GM18517 (cell line): ENCODE data around the gene USP36.
"Not testable (repeated sequence)": the region's sequence is repeated elsewhere in the genome, so short reads cannot be mapped to it uniquely, and the experiment has no call there.

Experiments
- ATAC-seq: cut with Tn5 transposase; IDR thresholded peaks from one replicate; pipeline ENCODE4 v1.9.1; 2021; ENCODE audit warnings: mild to moderate bottlenecking, moderate library complexity; ENCODE audit not compliant: unreplicated experiment

USP36 gene

DNA sequence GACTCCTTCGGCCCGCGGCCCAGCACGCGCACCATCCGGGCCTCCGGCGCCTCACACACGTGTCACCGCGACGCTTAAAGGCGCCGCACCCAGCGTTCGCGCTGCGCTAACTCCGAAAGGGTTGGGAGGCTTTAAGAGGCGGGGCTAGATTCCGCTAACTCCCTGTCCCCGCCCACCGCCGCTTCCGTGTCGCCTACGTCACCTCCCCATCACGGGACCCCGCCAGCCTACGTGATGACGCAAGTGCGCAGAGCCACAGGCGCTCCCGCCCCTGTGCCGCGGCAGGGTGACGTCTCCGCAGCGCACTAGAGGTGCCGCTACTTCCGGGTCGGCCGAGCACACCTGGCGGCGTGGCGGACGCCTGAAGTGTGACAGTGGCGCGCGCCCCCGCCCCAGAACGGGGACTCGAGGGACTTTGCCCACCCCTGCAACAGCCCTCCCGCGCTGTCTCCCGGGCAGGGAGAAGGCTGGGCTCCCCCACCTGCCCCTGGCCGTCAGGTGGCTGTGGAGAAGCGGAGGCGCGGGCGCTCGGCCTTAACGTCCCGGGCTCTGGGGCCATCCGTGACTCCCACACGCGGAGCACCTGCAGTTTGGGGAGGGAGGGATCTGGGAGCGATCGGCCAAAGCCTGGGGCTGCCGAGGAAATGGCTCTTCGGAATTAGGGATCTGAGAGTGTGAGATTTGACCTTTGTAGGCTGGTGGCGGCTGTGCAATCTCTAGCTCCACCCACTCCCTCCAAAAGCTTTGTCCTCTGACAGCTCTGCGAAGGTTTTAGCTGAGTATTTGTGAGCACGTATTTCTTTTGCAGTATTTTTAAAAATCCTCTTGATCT, at the start of gene USP36:
Gene USP36, minus strand, starts transcription at position 35 of the 832 bp plus-strand sequence. CDS start 4,451 bp downstream, outside the sequence.
- peak; percentile 90 for ATAC-seq

DNA sequence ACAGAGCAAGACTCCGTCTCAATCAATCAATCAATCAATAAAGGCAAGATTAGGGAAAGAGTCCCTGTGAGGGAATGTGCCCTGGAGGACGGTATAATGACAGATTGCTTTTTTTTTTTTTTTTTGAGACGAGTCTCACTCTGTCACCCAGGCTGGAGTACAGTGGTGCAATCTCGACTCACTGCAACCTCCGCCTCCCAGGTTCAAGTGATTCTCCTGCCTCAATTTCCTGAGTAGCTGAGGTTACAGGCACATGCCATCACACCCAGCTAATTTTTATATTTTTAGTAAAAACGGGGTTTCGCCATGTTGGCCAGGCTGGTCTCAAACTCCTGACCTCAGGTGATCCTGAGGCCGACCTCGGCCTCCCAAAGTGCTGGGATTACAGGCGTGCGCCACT, 49.5 kb upstream of the USP36 start:
- not testable (repeated sequence) for ATAC-seq

DNA sequence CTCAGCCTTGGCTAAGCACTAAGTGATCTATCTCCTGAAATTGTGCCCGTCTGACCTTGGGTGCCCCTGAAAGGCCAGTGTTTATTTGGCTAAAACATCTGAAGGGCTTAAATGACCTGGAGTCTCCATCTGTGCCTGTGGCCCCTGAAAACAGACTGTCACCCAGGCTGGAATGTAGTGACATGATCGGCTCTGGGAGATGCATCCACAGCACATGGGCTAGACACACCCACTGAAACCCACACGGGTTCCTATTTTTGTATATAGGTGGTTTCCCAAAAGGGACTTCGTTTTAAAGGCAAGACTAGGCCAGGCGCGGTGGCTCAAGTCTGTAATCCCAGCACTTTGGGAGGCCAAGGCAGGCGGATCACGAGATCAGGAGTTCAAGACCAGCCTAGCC, 48.9 kb upstream of the USP36 start:
- no peak for ATAC-seq

DNA sequence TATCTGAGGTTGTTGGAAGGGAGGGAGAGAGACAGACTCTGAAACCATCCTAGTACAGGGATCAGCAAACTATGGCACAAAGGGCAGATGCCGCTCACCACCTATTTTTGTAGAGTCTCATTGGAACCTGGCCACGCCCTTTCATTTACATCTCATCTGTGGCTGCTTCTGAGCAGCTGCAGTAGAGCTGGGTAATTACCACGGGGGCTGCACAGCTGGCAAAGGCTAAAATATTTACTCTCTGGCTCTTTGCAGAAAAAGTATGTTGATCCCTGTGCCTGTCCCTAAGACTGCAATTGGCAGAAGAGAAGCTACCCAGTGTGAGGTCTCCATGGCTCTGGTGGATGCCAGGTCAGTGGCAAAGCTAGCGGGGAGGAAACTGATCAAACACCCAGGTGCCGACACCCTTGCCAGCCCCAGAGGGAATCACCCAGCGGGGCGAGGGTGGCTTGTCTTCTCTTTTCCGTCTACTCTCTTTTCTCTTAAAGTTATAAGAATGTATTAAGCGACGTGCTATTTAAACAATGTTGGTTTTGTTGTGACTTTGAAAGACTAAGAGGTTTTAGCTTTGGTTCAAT, 48.4 kb upstream of the USP36 start:
- no peak for ATAC-seq

DNA sequence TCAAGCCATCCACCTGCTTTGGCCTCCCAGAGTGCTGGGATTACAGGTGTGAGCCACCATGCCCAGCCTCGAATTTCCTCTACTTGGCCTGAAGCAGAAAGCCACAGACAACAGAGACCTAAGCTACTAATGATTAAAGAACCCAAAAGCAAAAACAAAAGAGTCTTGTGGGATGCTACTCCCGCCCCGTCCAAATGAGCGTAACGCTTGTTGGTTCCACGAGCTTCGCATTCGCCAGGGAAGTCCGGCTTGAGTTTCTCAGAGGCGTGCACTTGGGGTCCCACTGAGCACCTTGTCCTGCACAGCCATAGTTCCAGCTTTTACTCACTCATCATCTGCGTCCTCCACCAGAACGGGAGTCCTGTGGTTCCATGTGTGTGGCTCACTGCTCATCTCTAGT, 46.3 kb upstream of the USP36 start:
- ATAC-seq, result no peak

DNA sequence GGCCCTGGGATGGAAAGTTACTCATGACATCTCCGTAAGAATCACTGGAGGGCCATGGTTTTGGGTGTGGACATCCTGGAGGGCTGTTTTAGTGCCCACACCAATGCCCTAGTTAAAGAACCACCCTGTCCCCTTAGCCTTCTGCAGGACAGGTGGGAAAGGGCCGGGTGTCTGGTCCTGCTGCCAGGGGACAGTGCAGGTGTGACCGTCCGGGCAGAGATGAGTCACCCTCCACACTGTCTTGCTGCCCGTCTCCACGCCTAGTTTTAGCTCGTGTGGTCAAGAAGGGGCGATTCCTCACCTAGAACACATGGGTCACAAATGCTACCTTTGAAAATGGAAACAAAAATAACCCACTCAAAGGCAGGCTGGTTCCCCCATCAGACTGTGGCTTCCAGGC, 45.3 kb upstream of the USP36 start:
- ATAC-seq, result no peak

DNA sequence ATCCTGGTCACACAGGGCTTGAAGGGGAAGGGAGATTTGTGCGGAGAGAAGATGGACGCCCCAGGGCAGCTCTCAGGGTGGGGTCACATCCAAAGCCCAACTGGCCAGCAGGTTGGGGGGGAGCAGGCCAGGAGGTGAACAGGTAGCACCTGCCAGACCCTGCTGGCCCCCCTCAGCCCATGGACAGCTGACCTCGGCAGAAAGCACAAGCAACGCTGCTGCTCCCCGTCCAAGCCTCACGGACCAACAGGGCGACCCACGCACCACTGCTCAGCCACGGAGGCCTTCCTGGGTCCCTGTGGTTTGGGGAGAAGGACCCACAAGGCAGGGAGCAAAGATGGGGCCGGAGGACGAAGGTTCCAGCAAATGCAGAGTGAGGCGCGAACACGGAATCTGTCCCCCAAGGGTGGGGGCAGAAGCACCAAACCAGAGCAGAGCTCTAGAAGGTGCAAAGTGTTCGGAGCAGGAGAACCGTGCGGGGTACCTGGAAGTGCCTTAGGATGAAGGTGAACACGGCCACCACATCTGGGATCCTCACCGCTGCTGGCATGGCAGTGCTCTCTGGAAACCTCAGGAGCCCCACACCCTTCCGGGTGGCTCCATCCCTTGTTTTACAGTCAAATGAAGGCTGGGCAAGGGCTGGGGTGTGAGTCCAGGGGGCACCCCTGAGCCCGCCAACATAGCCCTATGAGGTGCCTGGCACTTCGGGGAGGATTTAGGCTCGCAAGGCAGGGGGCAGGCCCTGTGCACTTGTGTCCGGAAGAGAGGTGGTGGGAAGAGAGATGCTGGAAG, 44.5 kb upstream of the USP36 start:
- ATAC-seq, result no peak

DNA sequence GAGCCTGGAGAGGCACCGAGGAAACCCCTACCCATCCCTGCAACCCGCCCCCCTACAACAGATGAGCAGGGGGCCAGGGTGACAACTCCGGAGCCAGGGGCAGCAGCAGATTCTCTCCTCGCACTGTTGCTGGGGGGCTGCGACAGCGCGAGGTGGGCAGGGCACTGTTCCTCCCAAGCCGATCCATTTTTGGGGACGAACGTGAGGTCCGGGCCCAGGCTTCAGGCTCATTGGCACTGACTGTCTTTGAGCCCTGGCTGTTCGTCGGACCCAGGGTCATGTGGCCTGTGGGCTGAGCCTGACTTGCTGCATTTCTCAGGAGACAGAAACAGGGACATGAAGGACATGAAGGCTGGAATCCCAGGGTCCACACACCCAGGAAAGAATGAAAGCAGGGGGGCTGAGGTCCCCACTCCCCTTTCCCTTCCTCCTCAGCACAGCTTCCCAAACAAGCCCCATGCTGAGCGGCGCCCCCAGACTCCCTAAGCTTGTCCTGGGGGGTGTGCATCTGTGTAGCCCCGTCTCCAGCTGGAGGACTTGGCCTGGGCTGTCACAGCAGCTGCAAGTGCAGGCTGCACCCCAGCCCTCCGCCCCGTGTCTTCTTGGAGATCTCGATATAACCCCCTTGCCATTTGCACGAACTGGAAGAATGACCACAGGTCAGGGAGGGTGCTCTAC, 43.7 kb upstream of the USP36 start:
- ATAC-seq, result no peak

DNA sequence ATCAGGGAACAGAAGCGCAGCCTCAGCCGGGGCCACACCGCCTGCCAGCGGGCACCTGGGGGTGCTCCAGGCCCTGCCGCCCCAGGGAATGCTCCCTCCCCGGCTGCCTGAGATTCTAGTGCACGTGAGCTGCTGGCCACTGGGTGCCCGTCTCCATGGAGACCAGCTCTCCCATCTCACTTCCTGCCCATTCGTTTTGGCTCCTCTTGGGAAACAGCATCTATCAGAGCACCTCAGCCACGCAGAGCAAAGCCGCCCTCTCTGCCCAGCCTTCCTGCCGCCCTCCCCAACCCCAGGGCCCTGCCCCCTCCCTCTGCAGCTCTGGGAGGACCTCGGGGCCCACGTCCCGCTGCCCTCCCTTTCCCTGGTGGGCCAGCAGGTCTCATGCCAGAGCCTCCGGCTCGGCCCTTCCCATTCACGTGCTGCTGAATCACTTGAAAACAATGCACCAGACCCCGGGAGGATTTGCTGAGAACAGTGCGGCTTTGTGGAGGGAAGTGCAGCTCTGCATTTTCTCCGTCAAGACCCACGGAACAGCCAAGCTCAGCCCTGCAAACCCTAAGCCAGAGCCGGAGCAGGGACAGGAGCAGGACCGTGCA, 43.0 kb upstream of the USP36 start:
- no peak for ATAC-seq

DNA sequence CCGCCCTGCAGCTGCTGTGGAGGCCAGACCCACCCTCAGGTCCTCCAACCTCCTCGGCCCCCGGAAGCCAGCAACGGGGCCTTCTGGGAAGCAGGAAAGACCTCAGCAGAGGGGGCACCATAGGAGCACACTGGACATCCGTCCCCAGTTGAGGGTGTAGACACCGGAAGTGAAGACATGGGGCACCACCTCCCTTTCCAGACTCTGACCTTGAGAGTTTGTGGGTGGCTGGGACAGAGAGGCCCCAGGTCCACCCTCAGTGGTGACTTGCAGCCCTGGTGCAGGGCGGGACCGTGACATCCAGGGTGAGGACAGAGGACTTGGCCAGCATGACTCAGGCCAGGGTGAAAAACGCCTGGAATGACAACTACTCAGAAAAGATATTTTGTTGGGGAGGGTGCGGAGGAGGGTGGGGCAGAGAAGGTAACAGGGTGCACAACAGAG, 42.5 kb upstream of the USP36 start:
- no peak for ATAC-seq

DNA sequence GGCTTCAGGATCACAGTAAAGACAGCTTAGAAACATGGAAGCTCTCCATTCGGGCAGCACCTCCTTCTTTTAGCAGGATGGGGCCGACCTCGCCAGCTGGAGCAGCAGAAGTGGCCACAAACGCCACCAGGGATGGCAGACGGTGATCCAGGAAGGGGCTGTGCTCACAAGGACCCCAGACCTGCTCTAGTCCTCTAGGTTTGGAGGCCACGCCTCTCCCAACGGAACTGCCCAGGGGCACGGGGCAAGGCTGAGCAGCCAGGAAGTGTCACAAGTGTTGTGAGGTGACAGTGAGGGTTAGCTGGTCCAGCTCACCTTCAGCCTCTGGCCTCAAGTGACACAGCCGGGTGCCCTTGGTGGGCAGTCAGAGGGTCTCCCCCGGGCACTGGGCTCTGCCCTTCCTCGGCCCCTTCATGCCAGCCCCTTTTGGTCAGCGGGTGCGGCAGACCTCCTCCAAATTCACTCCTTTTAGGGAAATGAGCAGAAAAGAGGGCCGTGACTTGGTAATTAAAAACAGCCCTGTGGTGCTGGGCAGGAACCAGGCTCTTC, 42.0 kb upstream of the USP36 start:
- no peak for ATAC-seq

DNA sequence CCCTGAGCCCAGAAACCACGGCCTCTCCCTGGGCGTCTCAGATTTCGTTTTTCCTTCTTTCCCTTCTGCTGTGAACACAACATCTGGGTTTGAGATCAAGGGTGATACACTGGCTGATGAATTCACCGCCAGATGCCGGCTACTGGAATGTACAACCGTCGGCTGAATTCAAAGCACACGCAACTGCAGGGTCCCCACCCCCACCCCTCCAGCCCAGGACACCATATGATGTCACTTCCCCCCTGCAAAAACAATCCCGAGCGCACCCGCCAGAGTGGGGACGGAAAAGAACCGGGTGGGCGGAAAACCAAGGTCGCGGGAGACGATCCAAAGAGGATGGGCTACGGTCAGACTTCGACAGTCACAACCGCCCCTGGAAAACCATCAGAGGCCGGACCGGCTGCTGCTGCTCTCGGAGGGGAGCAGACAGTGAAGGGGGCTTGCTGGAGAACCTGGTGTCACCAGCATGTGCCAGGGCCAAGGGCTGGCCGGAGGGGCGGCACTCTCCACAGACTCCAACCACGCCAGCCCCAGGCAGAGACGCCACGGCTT, 39.1 kb upstream of the USP36 start:
- no peak for ATAC-seq

DNA sequence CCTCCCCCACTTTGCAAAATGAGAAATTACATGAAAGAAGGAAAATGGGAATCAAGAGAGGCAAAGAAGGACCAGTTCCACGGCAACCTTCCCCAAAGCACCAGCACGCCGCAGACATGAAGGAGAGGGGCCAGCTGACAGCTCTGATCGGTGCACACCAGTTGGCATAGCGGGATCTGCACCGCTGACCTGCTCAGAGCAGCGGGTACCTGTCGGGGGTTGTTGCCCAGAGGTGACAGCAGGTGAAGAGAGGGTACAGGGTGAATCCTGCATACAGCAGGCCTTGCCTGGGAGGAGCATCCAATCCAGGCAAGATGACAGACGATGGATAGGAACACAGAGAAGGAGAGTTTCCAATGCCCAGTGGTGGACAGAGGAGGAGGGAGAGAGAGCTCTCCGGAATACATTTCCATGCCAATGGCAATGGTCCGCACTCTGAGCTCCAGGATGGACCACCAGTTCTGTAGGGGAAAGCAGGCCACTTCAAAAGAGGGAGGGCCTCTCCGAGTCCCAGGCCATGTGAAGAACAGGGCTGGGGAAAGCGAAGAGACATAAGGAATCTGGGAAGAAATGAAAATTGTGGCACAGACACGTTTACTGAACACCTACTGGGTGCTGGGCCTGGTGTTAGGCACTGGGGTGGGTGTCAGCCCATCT, 38.4 kb upstream of the USP36 start:
- no peak for ATAC-seq

DNA sequence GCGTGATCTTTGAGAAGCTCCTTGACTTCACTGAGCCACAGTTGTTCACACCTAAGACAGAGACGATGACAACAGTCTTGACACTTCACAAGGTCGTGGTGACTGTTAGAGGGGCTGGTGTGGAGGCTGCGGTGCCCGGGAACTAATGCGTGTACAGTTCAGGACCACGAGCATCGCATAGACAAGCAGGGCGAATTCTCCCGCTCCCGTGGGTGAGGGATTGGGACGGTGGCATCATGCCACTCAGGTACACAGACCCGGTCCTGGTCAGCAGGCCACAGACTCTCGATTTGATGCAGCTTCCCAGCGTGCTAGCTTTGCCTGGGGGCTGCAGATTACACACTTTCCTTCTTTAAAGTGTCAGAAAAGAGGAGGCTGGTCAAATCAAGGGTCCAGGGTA, 37.6 kb upstream of the USP36 start:
- no peak for ATAC-seq

DNA sequence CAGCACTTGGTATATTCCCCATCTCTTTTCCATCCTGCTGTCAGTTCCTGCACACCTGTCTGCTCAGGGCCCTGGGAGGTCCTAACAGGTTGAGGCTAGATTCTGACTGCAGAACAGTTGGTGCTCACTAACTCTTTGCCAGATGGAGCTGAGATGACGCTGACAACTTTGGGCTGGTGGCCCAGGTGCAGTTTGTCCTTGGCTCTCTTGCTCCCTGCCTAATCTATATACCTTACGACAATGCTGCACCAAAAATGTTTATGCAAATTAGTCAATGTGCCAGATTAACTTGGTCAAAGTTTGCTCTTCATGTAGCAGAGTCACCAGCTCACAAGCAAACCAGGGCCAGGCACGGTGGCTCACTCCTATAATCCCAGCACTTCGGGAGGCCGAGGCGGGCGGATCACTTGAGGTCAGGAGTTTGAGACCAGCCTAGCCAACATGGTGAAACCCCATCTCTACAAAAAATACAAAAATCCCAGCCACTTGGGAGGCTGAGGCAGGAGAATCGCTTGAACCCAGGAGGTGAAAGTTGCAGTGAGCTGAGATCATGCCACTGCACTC, 36.4 kb upstream of the USP36 start:
- ATAC-seq, result not testable (repeated sequence)

DNA sequence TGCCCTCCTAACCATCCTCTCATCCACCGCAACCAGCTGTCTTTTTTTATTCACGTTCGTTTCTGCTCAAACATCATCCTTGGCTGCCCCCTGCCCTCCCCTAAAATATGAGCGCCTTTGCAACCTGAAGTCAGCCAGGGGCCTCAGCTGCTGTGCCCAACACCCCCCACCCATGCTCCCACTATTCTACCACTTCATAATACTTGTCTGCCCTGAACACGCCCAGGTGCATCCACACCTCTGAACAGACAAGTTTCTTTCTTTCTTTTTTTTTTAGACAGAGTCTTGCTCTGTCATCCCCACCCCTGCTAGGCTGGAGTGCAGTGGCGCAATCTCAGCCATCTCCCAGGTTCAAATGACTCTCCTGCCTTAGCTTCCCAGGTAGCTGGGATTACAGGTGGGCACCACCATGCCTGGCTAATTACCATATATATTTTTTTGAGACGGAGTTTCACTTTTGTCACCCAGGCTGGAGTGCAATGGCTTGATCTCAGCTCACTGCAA, 35.5 kb upstream of the USP36 start:
- ATAC-seq, result no peak

DNA sequence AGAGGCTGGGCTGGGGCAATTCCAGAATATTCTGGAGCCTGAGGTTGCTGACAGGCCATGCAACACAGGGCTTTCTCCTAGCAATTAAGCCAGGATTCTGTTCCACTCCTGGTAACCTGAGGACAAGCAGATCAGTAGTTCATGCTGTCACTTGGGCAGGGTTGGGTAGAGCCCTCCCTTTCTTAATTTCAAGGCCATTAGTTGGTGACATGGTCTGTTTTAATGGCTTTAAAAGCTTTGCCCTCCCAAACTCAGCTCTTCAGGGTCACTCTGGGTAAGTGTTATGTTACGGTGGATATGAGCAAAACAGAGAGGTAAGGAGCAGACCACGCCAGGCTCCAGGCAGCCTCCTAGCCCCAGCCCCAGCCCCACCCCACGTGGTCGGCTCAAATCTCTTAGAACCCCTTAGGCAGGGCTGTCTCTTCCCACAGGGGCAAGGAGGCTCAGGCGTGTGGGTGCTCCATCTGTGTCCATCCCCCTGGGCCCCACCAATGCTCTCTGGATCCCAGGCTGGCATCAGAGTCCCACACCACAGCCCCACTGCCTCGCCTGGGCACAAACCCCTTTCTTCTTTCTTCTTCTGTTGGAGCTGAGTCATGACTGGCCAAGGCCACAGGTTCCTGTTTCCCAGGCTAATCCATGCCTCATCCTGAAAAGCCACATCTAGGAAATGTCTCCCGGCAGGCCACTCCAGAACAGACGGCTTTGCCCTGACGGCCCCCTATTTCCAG, 34.9 kb upstream of the USP36 start:
- no peak for ATAC-seq

DNA sequence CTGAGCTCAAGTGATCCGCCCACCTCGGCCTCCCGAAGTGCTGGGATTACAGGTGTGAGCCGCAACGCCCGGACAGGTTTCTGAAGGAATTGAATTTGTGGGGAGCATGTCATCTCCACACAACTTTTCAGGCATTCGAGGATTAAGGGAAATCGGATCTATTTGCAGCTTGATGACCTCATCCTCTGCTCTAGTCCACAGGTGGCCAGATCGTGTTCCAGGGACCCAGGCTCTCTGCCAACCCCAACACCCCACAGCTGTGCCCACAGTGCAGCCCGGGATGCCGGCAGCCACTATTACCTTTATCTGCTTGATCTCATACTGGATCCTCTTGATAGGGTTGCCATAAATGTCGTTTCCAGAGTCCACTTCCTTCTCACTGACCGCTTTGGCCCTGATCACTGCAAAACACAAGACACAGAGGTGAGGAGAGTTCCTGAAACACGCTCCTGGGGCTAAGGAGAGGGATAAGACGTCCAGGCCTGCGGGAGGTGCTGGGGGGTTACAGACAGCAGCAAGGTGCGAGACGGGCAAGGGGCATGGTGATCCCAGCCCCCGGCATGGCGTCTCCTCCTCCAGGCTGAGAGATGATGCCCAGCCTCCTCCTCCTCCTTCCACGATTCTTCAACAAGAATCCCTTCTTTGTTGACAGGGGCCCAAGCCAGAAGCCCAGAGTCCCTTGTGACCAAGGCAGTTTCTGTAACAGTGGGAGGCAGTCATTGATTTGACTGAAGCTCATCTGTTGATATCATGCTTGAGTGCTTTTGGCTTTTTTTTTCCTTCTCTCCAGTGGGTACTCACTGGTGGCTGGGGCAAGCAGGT, 33.1 kb upstream of the USP36 start:
- no peak for ATAC-seq
